HepG2 (cell line): ENCODE results near the gene QTRT2. TPM values are rescaled to one million over a fixed set of nuclear protein-coding genes. Genes with fewer than 3 reads are reported as not detected.

Source experiments
- ATAC-seq: fragments of 200-7000 bp; cut with Tn5 transposase; 3 replicates; pipeline ENCODE4 v1.9.1; 2020; ENCODE audit warnings: mild to moderate bottlenecking, moderate library complexity
- BruUV-seq: library from RNA; stranded (reverse); fragments of 400-500 nt; replicated peaks from 2 replicates; lab custom pipeline; 2021; lab: Mats Ljungman, UMichigan
- CTCF ChIA-PET: fragments of 300-600 bp; formaldehyde crosslinking; extraction: SDS; loops from one replicate; lab custom pipeline; 2021; ENCODE audit warnings: low total read pairs, inconsistent platforms, low intra/inter-chr PET ratio; lab: Yijun Ruan, JAX
- POLR2A ChIA-PET: fragments of 350-600 bp; sonication (Branson Sonifier 250); formaldehyde crosslinking; loops from one replicate; lab custom pipeline; 2020; ENCODE audit warnings: antibody characterized with exemption, inconsistent platforms; lab: Yijun Ruan, JAX
- DNase-seq: peaks from one replicate; pipeline ENCODE4 v3.0.0-alpha.2; 2015; ENCODE audit warnings: low spot score
- FAIRE-seq: peaks from 3 replicates; lab custom pipeline; 2011; peaks lifted over from hg19 to GRCh38; lab: Jason Lieb, UNC
- H2AFZ ChIP-seq: one replicate; pipeline ENCODE4 v1.6.1; 2011; ENCODE audit warnings: low read length, inconsistent platforms
- H3K27ac ChIP-seq: fragments of 300-600 bp; 3 replicates; pipeline ENCODE4 v1.8.0; 2011; ENCODE audit warnings: mixed run types, mild to moderate bottlenecking, mixed read lengths, low read length, inconsistent platforms; ENCODE audit not compliant: insufficient read depth; ENCODE audit errors: extremely low read length
- H3K27me3 ChIP-seq, 2 experiments: fragments of 200-600 bp in 1 of 2; 2 replicates in 1 of 2; 3 replicates in 1 of 2; pipeline versions ENCODE4 v1.6.0 to v1.8.0; 2011; ENCODE audit warnings: low read length in 2 of 2, mild to moderate bottlenecking in 2 of 2, moderate library complexity in 2 of 2, inconsistent platforms in 1 of 2; ENCODE audit not compliant: insufficient read depth in 2 of 2, control insufficient read depth in 1 of 2
- H3K36me3 ChIP-seq, 2 experiments: fragments of 200-600 bp in 1 of 2; replicated peaks in 1 of 2; 2 replicates in 1 of 2; 3 replicates in 1 of 2; pipeline versions ENCODE4 v1.5.1 to v1.8.0; 2011; ENCODE audit warnings: low read length in 2 of 2, inconsistent platforms in 1 of 2; ENCODE audit not compliant: insufficient read depth in 2 of 2, control insufficient read depth in 1 of 2
- H3K4me1 ChIP-seq: 2 replicates; pipeline ENCODE4 v1.5.1; 2012; ENCODE audit warnings: low read length, inconsistent platforms; ENCODE audit not compliant: insufficient read depth
- H3K4me2 ChIP-seq: 2 replicates; pipeline ENCODE4 v1.6.0; 2011; ENCODE audit warnings: low read depth, low read length, inconsistent platforms
- H3K4me3 ChIP-seq, 3 experiments: fragments of 200-600 bp in 1 of 3; sonication (generic), shearing (Covaris generic) in 1 of 3; replicated peaks in 1 of 3; 2 replicates each; pipeline ENCODE4 v1.5.1; 2011 to 2016; ENCODE audit warnings: low read length in 3 of 3, inconsistent platforms in 2 of 3, low read depth in 2 of 3, mild to moderate bottlenecking in 2 of 3, control low read depth in 1 of 3, mixed read lengths in 1 of 3; ENCODE audit not compliant: insufficient read depth in 1 of 3
- H3K79me2 ChIP-seq: one replicate; pipeline ENCODE4 v1.6.1; 2011; ENCODE audit warnings: low read length, inconsistent platforms; ENCODE audit not compliant: insufficient read depth
- H3K9ac ChIP-seq: 2 replicates; pipeline ENCODE4 v1.6.0; 2011; ENCODE audit warnings: mild to moderate bottlenecking, low read depth, low read length, inconsistent platforms; ENCODE audit not compliant: insufficient read depth
- H3K9me3 ChIP-seq: 2 replicates; pipeline ENCODE4 v1.5.1; 2012; ENCODE audit warnings: mild to moderate bottlenecking, low read length
- H4K20me1 ChIP-seq: 2 replicates; pipeline ENCODE4 v1.6.0; 2011; ENCODE audit warnings: inconsistent platforms, mild to moderate bottlenecking, low read length, moderate library complexity; ENCODE audit not compliant: insufficient read depth
- CREBL2 ChIP-seq: sonication (generic); formaldehyde crosslinking; IDR thresholded peaks from 2 replicates; pipeline ENCODE4 v1.8.1; 2023; ENCODE audit warnings: missing genetic modification reagents, mild to moderate bottlenecking, borderline replicate concordance
- FOXM1 ChIP-seq: sonication (generic); formaldehyde crosslinking; IDR thresholded peaks from 2 replicates; pipeline ENCODE4 v1.5.0; 2020; ENCODE audit warnings: missing genetic modification reagents
- FOXP1 ChIP-seq, 2 experiments: fragments of 450-650 bp in 1 of 2; IDR thresholded peaks; 2 replicates each; pipeline ENCODE4 v1.6.1; 2017 to 2018; ENCODE audit warnings: antibody characterized with exemption in 1 of 2
- HNF1B ChIP-seq: sonication (generic); formaldehyde crosslinking; IDR thresholded peaks from 2 replicates; pipeline ENCODE4 v1.5.1; 2020; ENCODE audit warnings: mild to moderate bottlenecking, moderate library complexity, missing genetic modification reagents
- ISL2 ChIP-seq: sonication (generic); formaldehyde crosslinking; IDR thresholded peaks from 2 replicates; pipeline ENCODE4 v1.5.0; 2020; ENCODE audit warnings: missing genetic modification reagents
- MXI1 ChIP-seq: IDR thresholded peaks from 3 replicates; pipeline ENCODE4 v1.6.1; 2012; ENCODE audit warnings: low read depth, low read length, inconsistent platforms, borderline replicate concordance
- PAX8 ChIP-seq: sonication (generic); formaldehyde crosslinking; IDR thresholded peaks from 2 replicates; pipeline ENCODE4 v1.8.0; 2022; ENCODE audit warnings: mild to moderate bottlenecking, missing genetic modification reagents, borderline replicate concordance
- ZFP37 ChIP-seq: sonication (generic); formaldehyde crosslinking; IDR thresholded peaks from 2 replicates; pipeline ENCODE4 v1.4.0; 2020; ENCODE audit warnings: missing genetic modification reagents, borderline replicate concordance
- ZNF318 ChIP-seq: sonication (generic); formaldehyde crosslinking; IDR thresholded peaks from 2 replicates; pipeline ENCODE4 v1.4.0; 2020; ENCODE audit warnings: mild to moderate bottlenecking, missing genetic modification reagents
- ZNF33A ChIP-seq: sonication (generic); formaldehyde crosslinking; IDR thresholded peaks from 2 replicates; pipeline ENCODE4 v1.5.1; 2020; ENCODE audit warnings: missing genetic modification reagents, mild to moderate bottlenecking, moderate library complexity, borderline replicate concordance
- ZNF597 ChIP-seq: sonication (generic); formaldehyde crosslinking; IDR thresholded peaks from 2 replicates; pipeline ENCODE4 v1.5.0; 2020; ENCODE audit warnings: missing genetic modification reagents
- ZNF724P ChIP-seq: sonication (generic); formaldehyde crosslinking; IDR thresholded peaks from 2 replicates; pipeline ENCODE4 v1.8.0; 2022; ENCODE audit warnings: missing genetic modification reagents, borderline replicate concordance
- in situ Hi-C: cut with HindIII; loops from 2 replicates; pipeline ENCODE4 v1.10.0; 2017; ENCODE audit warnings: low pct_unique_long_range_greater_than_20kb; ENCODE audit not compliant: extremely low pct_ligation_motif_present
- intact Hi-C: fragments of 100-400 bp; cut with micrococcal nuclease; formaldehyde crosslinking; loops from one replicate; pipeline ENCODE4 v1.10.0; 2022; ENCODE audit not compliant: unreplicated experiment
- polyA plus RNA-seq, 8 experiments: library from polyadenylated mRNA; depleted of rRNA in 3 of 8; stranded (reverse) in 7 of 8; unstranded in 1 of 8; fragments of >200 nt; fragmentation: Illumina TruSeq in 4 of 8; extraction: Trizol in 4 of 8; gene quantifications; 2 replicates each; pipeline versions ENCODE4 v1.2.1 to v1.2.3, GENCODE V29; 2011 to 2016; ENCODE audit warnings: low read depth in 4 of 8, missing spikeins in 1 of 8, mixed read lengths in 1 of 8; ENCODE audit not compliant: insufficient read depth in 1 of 8
- total RNA-seq, 5 experiments: library from RNA; depleted of rRNA; stranded (reverse); fragments of >200 nt; fragmentation: Illumina TruSeq; extraction: Trizol; gene quantifications; 2 replicates each; pipeline ENCODE4 v1.2.3, GENCODE V29; 2016; ENCODE audit warnings: low read depth in 1 of 5

The QTRT2 gene
- total and polyA plus RNA-seq, 2 of the 13 experiments (the other 11 are each of a cell fraction or from before 2014, with no cell fraction given) = 7.1 to 33.4 TPM

GRCh38 chr3:114079761-114080160 is 23.2 kb downstream of the QTRT2 start (continued):
- TF ChIP-seq ZNF318 = no peak

GRCh38 chr3:114080201-114080600 is 23.7 kb downstream of the QTRT2 start:
- ChIA-PET POLR2A (no interaction called here), CTCF (no interaction called here)
- H3K27me3 ChIP-seq = no peaks in the 10 kb centered on the region; a peak in 1 of 5 replicates
- H3K27ac ChIP-seq = peak overlapping the region; percentile 8
- intact Hi-C loops (no loop called here), in situ Hi-C loops (no loop called here)
- no peak overlapping the region for H3K4me3 ChIP-seq
- DNase-seq = no peak
- H3K4me2 ChIP-seq = no peak overlapping the region
- BruUV-seq = no TSS peak
- ATAC-seq = no peak
- H2AFZ ChIP-seq = no peak overlapping the region
- H3K9me3 ChIP-seq = no peaks in the 10 kb centered on the region
- H3K79me2 ChIP-seq = no peaks in the 10 kb centered on the region
- peaks cover 12 to 52% of the 10 kb centered on the region in 2 experiments for H3K36me3 ChIP-seq
- no peak for FAIRE-seq
- H4K20me1 ChIP-seq = no peaks in the 10 kb centered on the region
- H3K9ac ChIP-seq = no peak overlapping the region
- H3K4me1 ChIP-seq = peaks cover 24% of the 10 kb centered on the region
- TF ChIP-seq FOXM1 (CRISPR knock-in tag) (no peak), HNF1B (no peak), PAX8 (CRISPR knock-in tag) (no peak), ZNF597 (no peak), ZFP37 (no peak), ZNF724P (CRISPR knock-in tag) (no peak), ZNF33A (CRISPR knock-in tag) (no peak), FOXP1 (IDR thresholded peaks at IDR 0.05) (no peak), FOXP1 (CRISPR knock-in tag; IDR thresholded peaks at IDR 0.05) (no peak), CREBL2 (CRISPR knock-in tag) (no peak), ISL2 (CRISPR knock-in tag) (no peak), MXI1 (no peak)
